ENCODE results near the gene MEIS2.

MEIS2 gene

GRCh38 chr15:36999778-37000177 is 100.6 kb downstream of the MEIS2 start:
- no peak for DNase-seq (ENCODE audit: low read depth in 1 of 2, low spot score in 1 of 2)
- Histone ChIP-seq H3K4me3 (replicated peaks; ENCODE audit: insufficient read depth, low read length) (no peak overlapping the region), H3K27ac (replicated peaks) (no peak overlapping the region), H3K27me3 (ENCODE audit: insufficient read depth, poor library complexity, severe bottlenecking) (no peaks in the 10 kb centered on the region)
- TF ChIP-seq CTCF (IDR thresholded peaks at IDR 0.05; ENCODE audit: insufficient read depth, low read length) (no peak), SPI1 (IDR thresholded peaks at IDR 0.05; ENCODE audit: borderline replicate concordance, low read depth) (no peak), POLR2AphosphoS5 (IDR thresholded peaks at IDR 0.05; ENCODE audit: low read depth) (no peak), GABPA (IDR thresholded peaks at IDR 0.05; ENCODE audit: low read depth) (no peak)
- TF ChIP-seq, protein P1, sequence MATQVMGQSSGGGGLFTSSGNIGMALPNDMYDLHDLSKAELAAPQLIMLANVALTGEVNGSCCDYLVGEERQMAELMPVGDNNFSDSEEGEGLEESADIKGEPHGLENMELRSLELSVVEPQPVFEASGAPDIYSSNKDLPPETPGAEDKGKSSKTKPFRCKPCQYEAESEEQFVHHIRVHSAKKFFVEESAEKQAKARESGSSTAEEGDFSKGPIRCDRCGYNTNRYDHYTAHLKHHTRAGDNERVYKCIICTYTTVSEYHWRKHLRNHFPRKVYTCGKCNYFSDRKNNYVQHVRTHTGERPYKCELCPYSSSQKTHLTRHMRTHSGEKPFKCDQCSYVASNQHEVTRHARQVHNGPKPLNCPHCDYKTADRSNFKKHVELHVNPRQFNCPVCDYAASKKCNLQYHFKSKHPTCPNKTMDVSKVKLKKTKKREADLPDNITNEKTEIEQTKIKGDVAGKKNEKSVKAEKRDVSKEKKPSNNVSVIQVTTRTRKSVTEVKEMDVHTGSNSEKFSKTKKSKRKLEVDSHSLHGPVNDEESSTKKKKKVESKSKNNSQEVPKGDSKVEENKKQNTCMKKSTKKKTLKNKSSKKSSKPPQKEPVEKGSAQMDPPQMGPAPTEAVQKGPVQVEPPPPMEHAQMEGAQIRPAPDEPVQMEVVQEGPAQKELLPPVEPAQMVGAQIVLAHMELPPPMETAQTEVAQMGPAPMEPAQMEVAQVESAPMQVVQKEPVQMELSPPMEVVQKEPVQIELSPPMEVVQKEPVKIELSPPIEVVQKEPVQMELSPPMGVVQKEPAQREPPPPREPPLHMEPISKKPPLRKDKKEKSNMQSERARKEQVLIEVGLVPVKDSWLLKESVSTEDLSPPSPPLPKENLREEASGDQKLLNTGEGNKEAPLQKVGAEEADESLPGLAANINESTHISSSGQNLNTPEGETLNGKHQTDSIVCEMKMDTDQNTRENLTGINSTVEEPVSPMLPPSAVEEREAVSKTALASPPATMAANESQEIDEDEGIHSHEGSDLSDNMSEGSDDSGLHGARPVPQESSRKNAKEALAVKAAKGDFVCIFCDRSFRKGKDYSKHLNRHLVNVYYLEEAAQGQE (IDR thresholded peaks at IDR 0.05; ENCODE audit: insufficient replicate concordance, low read depth), result no peak

GRCh38 chr15:36996538-36997181 is 103.7 kb downstream of the MEIS2 start:
- TF ChIP-seq GABPA (IDR thresholded peaks at IDR 0.05; ENCODE audit: low read depth) (no peak), POLR2AphosphoS5 (IDR thresholded peaks at IDR 0.05; ENCODE audit: low read depth) (no peak), SPI1 (IDR thresholded peaks at IDR 0.05; ENCODE audit: borderline replicate concordance, low read depth) (no peak), CTCF (IDR thresholded peaks at IDR 0.05; ENCODE audit: insufficient read depth, low read length) (no peak)
- TF ChIP-seq, protein P1 (IDR thresholded peaks at IDR 0.05; ENCODE audit: insufficient replicate concordance, low read depth), result no peak
- Histone ChIP-seq H3K4me3 (replicated peaks; ENCODE audit: insufficient read depth, low read length) (no peak overlapping the region), H3K27me3 (ENCODE audit: insufficient read depth, poor library complexity, severe bottlenecking) (no peaks in the 10 kb centered on the region), H3K27ac (replicated peaks) (no peak overlapping the region)
- no peak for DNase-seq (ENCODE audit: low read depth in 1 of 2, low spot score in 1 of 2)

DNA sequence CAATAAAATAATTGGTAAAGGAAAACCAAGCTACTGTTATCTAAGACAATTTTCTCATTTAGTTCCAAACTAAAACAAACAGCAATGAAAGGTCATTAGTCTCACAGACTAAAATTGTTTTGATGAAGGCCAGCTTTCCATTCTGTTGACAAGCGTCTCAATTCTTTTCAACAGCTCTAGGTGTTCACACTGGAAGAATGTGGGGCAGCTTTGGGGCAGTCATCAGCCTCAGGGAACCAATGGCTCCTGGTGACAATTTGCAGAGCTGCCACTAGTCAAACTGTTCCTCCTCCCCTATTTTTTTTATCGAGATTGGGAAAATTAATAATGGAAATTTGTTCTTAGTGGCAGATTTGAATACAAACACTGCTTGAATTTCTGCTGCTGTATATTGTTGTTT is 104.2 kb downstream of the MEIS2 start:
- TF ChIP-seq CTCF (IDR thresholded peaks at IDR 0.05; ENCODE audit: insufficient read depth, low read length), result no peak
- no peak for TF ChIP-seq GABPA (IDR thresholded peaks at IDR 0.05; ENCODE audit: low read depth)
- no peak for TF ChIP-seq POLR2AphosphoS5 (IDR thresholded peaks at IDR 0.05; ENCODE audit: low read depth)
- TF ChIP-seq SPI1 (IDR thresholded peaks at IDR 0.05; ENCODE audit: borderline replicate concordance, low read depth), result no peak
- TF ChIP-seq, protein P1 (IDR thresholded peaks at IDR 0.05; ENCODE audit: insufficient replicate concordance, low read depth), result no peak
- Histone ChIP-seq H3K27me3 (ENCODE audit: insufficient read depth, poor library complexity, severe bottlenecking) (no peaks in the 10 kb centered on the region), H3K4me3 (replicated peaks; ENCODE audit: insufficient read depth, low read length) (no peak overlapping the region), H3K27ac (replicated peaks) (no peak overlapping the region)
- DNase-seq (ENCODE audit: low read depth in 1 of 2, low spot score in 1 of 2), result no peak
